Upper lobe of left lung (tissue), 4 donors: ENCODE data around the gene ZFYVE16.
"Not testable (repeated sequence)": the region's sequence is repeated elsewhere in the genome, so short reads cannot be mapped to it uniquely, and the experiment has no call there.

Experiments used
- CTCF ChIP-seq, 6 experiments: fragments of 450-650 bp in 4 of 6; fragments of 200-600 bp in 2 of 6; sonication (generic) in 2 of 6; IDR thresholded peaks; one replicate each; pipeline ENCODE4 v1.5.1; 2016 to 2019; ENCODE audit warnings: antibody characterized with exemption in 6 of 6
- EP300 ChIP-seq, 4 donors: sonication (generic); formaldehyde crosslinking; IDR thresholded peaks; one replicate each; pipeline ENCODE4 v1.5.1; 2017; ENCODE audit warnings: antibody characterized with exemption in 4 of 4, control low read depth in 2 of 4
- POLR2AphosphoS5 ChIP-seq, 2 donors: sonication (generic); formaldehyde crosslinking; IDR thresholded peaks; one replicate each; pipeline ENCODE4 v1.5.1; 2017; ENCODE audit warnings: antibody characterized with exemption in 2 of 2

GRCh38 chr5:80470631-80471030, 62.8 kb downstream of the ZFYVE16 start:
- not testable (repeated sequence) for TF ChIP-seq POLR2AphosphoS5, CTCF, EP300 (IDR thresholded peaks at IDR 0.05)
